IMR-90 (cell line): Measurements from ENCODE around the gene VEPH1. TPM values are rescaled to one million over a fixed set of nuclear protein-coding genes. Genes with fewer than 3 reads are reported as not detected.

Source experiments
- ATAC-seq: fragments of 200-7000 bp; cut with Tn5 transposase; 2 replicates; pipeline ENCODE4 v1.9.1; 2020; ENCODE audit warnings: low read depth, mild to moderate bottlenecking, moderate library complexity
- BruUV-seq: library from RNA; stranded (reverse); fragments of 400-500 nt; replicated peaks from 2 replicates; lab custom pipeline; 2021; lab: Mats Ljungman, UMichigan
- CTCF ChIA-PET: fragments of 300-600 bp; formaldehyde crosslinking; extraction: SDS; loops from one replicate; lab custom pipeline; 2021; ENCODE audit warnings: antibody characterized with exemption; lab: Yijun Ruan, JAX
- POLR2A ChIA-PET: fragments of 300-600 bp; sonication (Branson Sonifier 250); formaldehyde crosslinking; loops from one replicate; lab custom pipeline; 2022; ENCODE audit warnings: antibody characterized with exemption; ENCODE audit not compliant: unreplicated experiment; lab: Charles Lee
- DNase-seq: peaks from one replicate; pipeline ENCODE4 v3.0.0; 2013
- H2AFZ ChIP-seq: replicated peaks from 2 replicates; pipeline ENCODE3; 2013; ENCODE audit warnings: low read length, mild to moderate bottlenecking; ENCODE audit not compliant: poor library complexity
- H2AK5ac ChIP-seq: 2 replicates; pipeline ENCODE4 v1.6.1; 2013; ENCODE audit warnings: low read depth, low read length, inconsistent platforms
- H2AK9ac ChIP-seq: replicated peaks from 2 replicates; pipeline ENCODE3; 2013; ENCODE audit warnings: mild to moderate bottlenecking, low read depth, low read length, moderate library complexity; ENCODE audit not compliant: poor library complexity
- H2BK120ac ChIP-seq: 2 replicates; pipeline ENCODE4 v1.6.1; 2013; ENCODE audit warnings: low read depth, low read length, inconsistent platforms
- H2BK15ac ChIP-seq: 3 replicates; pipeline ENCODE4 v1.6.1; 2013; ENCODE audit warnings: low read depth, low read length, inconsistent platforms
- H2BK20ac ChIP-seq: 2 replicates; pipeline ENCODE4 v1.6.1; 2013; ENCODE audit warnings: low read depth, mild to moderate bottlenecking, inconsistent platforms, low read length, moderate library complexity
- H2BK5ac ChIP-seq: 2 replicates; pipeline ENCODE4 v1.6.1; 2013; ENCODE audit warnings: mild to moderate bottlenecking, low read depth, low read length, inconsistent platforms; ENCODE audit not compliant: poor library complexity, severe bottlenecking
- H3K14ac ChIP-seq: replicated peaks from 2 replicates; pipeline ENCODE4 v1.6.1; 2013; ENCODE audit warnings: low read depth, low read length, inconsistent platforms
- H3K18ac ChIP-seq: 2 replicates; pipeline ENCODE4 v1.6.1; 2013; ENCODE audit warnings: low read depth, low read length, control low read depth
- H3K23ac ChIP-seq: 2 replicates; pipeline ENCODE4 v1.6.1; 2013; ENCODE audit warnings: low read depth, low read length, inconsistent platforms
- H3K27ac ChIP-seq: 2 replicates; pipeline ENCODE4 v1.5.1; 2013; ENCODE audit warnings: mild to moderate bottlenecking, control low read depth, low read length; ENCODE audit not compliant: insufficient read depth
- H3K27me3 ChIP-seq: 2 replicates; pipeline ENCODE4 v1.6.1; 2013; ENCODE audit warnings: low read length; ENCODE audit not compliant: control insufficient read depth, insufficient read depth
- H3K36me3 ChIP-seq: 2 replicates; pipeline ENCODE4 v1.6.1; 2013; ENCODE audit warnings: low read length, mixed read lengths; ENCODE audit not compliant: control insufficient read depth, insufficient read depth
- H3K4ac ChIP-seq: 2 replicates; pipeline ENCODE4 v1.6.1; 2013; ENCODE audit warnings: low read depth, low read length, inconsistent platforms
- H3K4me1 ChIP-seq: 2 replicates; pipeline ENCODE4 v1.6.1; 2013; ENCODE audit warnings: low read length, mixed read lengths; ENCODE audit not compliant: control insufficient read depth, insufficient read depth
- H3K4me2 ChIP-seq: 2 replicates; pipeline ENCODE4 v1.6.1; 2013; ENCODE audit warnings: low read depth, mild to moderate bottlenecking, control low read depth, low read length, moderate library complexity
- H3K4me3 ChIP-seq: 2 replicates; pipeline ENCODE4 v1.5.1; 2013; ENCODE audit warnings: low read depth, mild to moderate bottlenecking, control low read depth, low read length, moderate library complexity; ENCODE audit not compliant: insufficient read depth
- H3K56ac ChIP-seq: 2 replicates; pipeline ENCODE4 v1.6.1; 2013; ENCODE audit warnings: low read length, inconsistent platforms; ENCODE audit not compliant: insufficient read depth; ENCODE audit errors: extremely low read depth
- H3K79me1 ChIP-seq, 2 experiments: 2 replicates each; pipeline ENCODE4 v1.6.1; 2013; ENCODE audit warnings: low read length in 2 of 2, inconsistent platforms in 1 of 2, low read depth in 1 of 2
- H3K9ac ChIP-seq: 2 replicates; pipeline ENCODE4 v1.6.1; 2013; ENCODE audit warnings: low read depth, low read length, control low read depth
- H3K9me1 ChIP-seq: 2 replicates; pipeline ENCODE4 v1.6.1; 2013; ENCODE audit warnings: low read length, inconsistent platforms; ENCODE audit not compliant: insufficient read depth
- H3K9me3 ChIP-seq: 2 replicates; pipeline ENCODE4 v1.6.1; 2013; ENCODE audit warnings: low read length; ENCODE audit not compliant: control insufficient read depth, insufficient read depth
- H4K20me1 ChIP-seq: 2 replicates; pipeline ENCODE4 v1.6.1; 2013; ENCODE audit warnings: low read length, inconsistent platforms; ENCODE audit not compliant: insufficient read depth
- H4K5ac ChIP-seq: 2 replicates; pipeline ENCODE4 v1.6.1; 2013; ENCODE audit warnings: mild to moderate bottlenecking, low read depth, low read length, control low read depth
- H4K8ac ChIP-seq, 2 experiments: 2 replicates each; pipeline ENCODE4 v1.6.1; 2013; ENCODE audit warnings: low read depth in 2 of 2, low read length in 2 of 2, control low read depth in 1 of 2, inconsistent platforms in 1 of 2
- H4K91ac ChIP-seq: 2 replicates; pipeline ENCODE4 v1.6.1; 2013; ENCODE audit warnings: low read depth, low read length, inconsistent platforms; ENCODE audit not compliant: insufficient read depth
- BHLHE40 ChIP-seq: fragments of 150-350 bp; IDR thresholded peaks from 2 replicates; pipeline ENCODE4 v1.6.1; 2016; ENCODE audit warnings: mild to moderate bottlenecking, low read depth, low read length
- CEBPB ChIP-seq: IDR thresholded peaks from 2 replicates; pipeline ENCODE4 v1.6.1; 2012; ENCODE audit warnings: low read depth, low read length, improper control_type of control experiment
- CHD1 ChIP-seq: IDR thresholded peaks from 2 replicates; pipeline ENCODE4 v1.6.1; 2012; ENCODE audit warnings: low read depth, low read length, improper control_type of control experiment
- ELK1 ChIP-seq: fragments of 150-350 bp; IDR thresholded peaks from 2 replicates; pipeline ENCODE4 v1.6.1; 2016; ENCODE audit warnings: low read depth, mild to moderate bottlenecking, low read length, moderate library complexity, borderline replicate concordance
- FOS ChIP-seq: fragments of 150-350 bp; IDR thresholded peaks from 2 replicates; pipeline ENCODE4 v1.6.1; 2016; ENCODE audit warnings: low read depth, low read length
- MAFK ChIP-seq: IDR thresholded peaks from 2 replicates; pipeline ENCODE4 v1.6.1; 2012; ENCODE audit warnings: low read depth, low read length, improper control_type of control experiment
- MAZ ChIP-seq: IDR thresholded peaks from 2 replicates; pipeline ENCODE4 v1.6.1; 2012; ENCODE audit warnings: low read depth, mild to moderate bottlenecking, low read length, improper control_type of control experiment, moderate library complexity, borderline replicate concordance
- MXI1 ChIP-seq: IDR thresholded peaks from 2 replicates; pipeline ENCODE4 v1.6.1; 2012; ENCODE audit warnings: low read depth, mild to moderate bottlenecking, low read length, moderate library complexity, borderline replicate concordance
- NFE2L2 ChIP-seq: fragments of 150-350 bp; IDR thresholded peaks from 2 replicates; pipeline ENCODE4 v1.6.1; 2016; ENCODE audit warnings: low read depth, mild to moderate bottlenecking, low read length
- POLR2A ChIP-seq: IDR thresholded peaks from 2 replicates; pipeline ENCODE4 v1.6.1; 2012; ENCODE audit warnings: mild to moderate bottlenecking, low read depth, low read length
- RAD21 ChIP-seq: IDR thresholded peaks from 2 replicates; pipeline ENCODE4 v1.6.1; 2012; ENCODE audit warnings: low read length, improper control_type of control experiment
- RCOR1 ChIP-seq: IDR thresholded peaks from 2 replicates; pipeline ENCODE4 v1.6.1; 2012; ENCODE audit warnings: mild to moderate bottlenecking, low read length, improper control_type of control experiment; ENCODE audit not compliant: insufficient replicate concordance
- RFX5 ChIP-seq: IDR thresholded peaks from 2 replicates; pipeline ENCODE4 v1.8.0; 2012; ENCODE audit warnings: low read depth, mild to moderate bottlenecking, low read length, moderate library complexity
- SMC3 ChIP-seq: fragments of 150-350 bp; IDR thresholded peaks from 2 replicates; pipeline ENCODE4 v1.6.1; 2016; ENCODE audit warnings: low read depth, mild to moderate bottlenecking, antibody characterized with exemption, low read length, moderate library complexity
- WGBS, 2 experiments: methylation state at CpG; one replicate each; pipeline versions ENCODE4 v1.1.5 to v1.1.7; 2013; ENCODE audit warnings: missing lambda C conversion rate in 2 of 2; ENCODE audit not compliant: insufficient read length in 1 of 2; ENCODE audit errors: extremely low coverage in 2 of 2; 5-methylcytosine and 5-hydroxymethylcytosine counted together
- dilution Hi-C: fragments of 300-500 bp; cut with HindIII; formaldehyde crosslinking; loops from one replicate; pipeline ENCODE4 v1.14.3; 2018; ENCODE audit warnings: low sequenced_read_pairs; ENCODE audit not compliant: unreplicated experiment
- in situ Hi-C: fragments of 300-500 bp; cut with MboI; formaldehyde crosslinking; loops from 3 replicates; pipeline ENCODE4 v1.14.3; 2019; ENCODE audit warnings: low sequenced_read_pairs, inconsistent platforms, mixed read lengths
- intact Hi-C: fragments of 100-400 bp; cut with micrococcal nuclease; formaldehyde crosslinking; loops from 2 replicates; pipeline ENCODE4 v1.10.0; 2022
- polyA plus RNA-seq, 3 experiments: library from polyadenylated mRNA; depleted of rRNA; stranded (reverse); fragments of >200 nt; gene quantifications; 2 replicates each; pipeline ENCODE4 v1.2.3, GENCODE V29; 2012; ENCODE audit warnings: low replicate concordance in 1 of 3
- total RNA-seq: library from RNA; depleted of rRNA; stranded (reverse); fragments of >200 nt; gene quantifications from 2 replicates; pipeline ENCODE4 v1.2.3, GENCODE V29; 2012
- TF ChIP-seq, protein P1 (sequence below): conservative IDR thresholded peaks from 2 replicates; pipeline ENCODE4 v1.5.1; 2012; ENCODE audit warnings: mild to moderate bottlenecking, low read depth, low read length, improper control_type of control experiment
- TF ChIP-seq, protein P2 (sequence below): fragments of 150-350 bp; IDR thresholded peaks from 2 replicates; pipeline ENCODE4 v1.6.1; 2017; ENCODE audit warnings: mild to moderate bottlenecking, antibody characterized with exemption, low read length, low read depth

VEPH1 gene
- total and polyA plus RNA-seq, 2 of the 4 experiments (the other 2 are of a cell fraction) = 30.5 to 130 TPM

DNA sequence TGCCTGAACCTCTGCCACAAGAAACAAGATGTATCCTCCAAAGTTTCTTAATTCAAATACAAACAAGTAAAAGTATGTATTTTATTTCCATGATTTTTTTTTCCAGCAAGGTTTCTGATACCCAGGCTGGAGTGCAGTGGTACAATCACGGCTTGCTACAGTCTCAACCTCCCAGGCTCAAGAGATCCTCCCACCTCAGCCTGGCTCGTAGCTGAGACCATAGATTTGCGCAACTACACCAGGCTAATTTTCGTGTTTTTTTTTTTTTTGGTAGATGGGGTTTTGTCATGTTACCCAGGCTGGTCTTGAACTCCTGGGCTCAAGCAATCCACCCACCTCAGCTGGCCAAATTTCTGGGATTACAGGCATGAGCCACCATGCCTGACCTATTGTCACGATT, 12.2 kb upstream of the VEPH1 start:
- peaks cover 5 to 14% of the 10 kb centered on the region in 2 experiments; a peak in 3 of 4 replicates for H3K79me1 ChIP-seq
- WGBS, 2 experiments = no CpG with 5 or more reads among the region's 5 CpGs
- H2AK5ac ChIP-seq = no peak overlapping the region
- dilution Hi-C loops = no loop called here
- no peak overlapping the region for H4K8ac ChIP-seq
- H3K4me1 ChIP-seq = no peaks in the 10 kb centered on the region
- no peak overlapping the region for H2AFZ ChIP-seq
- no peak for DNase-seq
- TF ChIP-seq RAD21 = no peak
- no peak for TF ChIP-seq FOS
- TF ChIP-seq ELK1 = no peak
- TF ChIP-seq SMC3 = no peak
- no peak for TF ChIP-seq MAFK
- TF ChIP-seq CHD1 = no peak
- TF ChIP-seq BHLHE40 = no peak
- no peak for TF ChIP-seq RCOR1
- no peak for TF ChIP-seq NFE2L2
- no peak for TF ChIP-seq MXI1
- TF ChIP-seq POLR2A = no peak
- no peak for TF ChIP-seq CEBPB
- TF ChIP-seq, protein P1, sequence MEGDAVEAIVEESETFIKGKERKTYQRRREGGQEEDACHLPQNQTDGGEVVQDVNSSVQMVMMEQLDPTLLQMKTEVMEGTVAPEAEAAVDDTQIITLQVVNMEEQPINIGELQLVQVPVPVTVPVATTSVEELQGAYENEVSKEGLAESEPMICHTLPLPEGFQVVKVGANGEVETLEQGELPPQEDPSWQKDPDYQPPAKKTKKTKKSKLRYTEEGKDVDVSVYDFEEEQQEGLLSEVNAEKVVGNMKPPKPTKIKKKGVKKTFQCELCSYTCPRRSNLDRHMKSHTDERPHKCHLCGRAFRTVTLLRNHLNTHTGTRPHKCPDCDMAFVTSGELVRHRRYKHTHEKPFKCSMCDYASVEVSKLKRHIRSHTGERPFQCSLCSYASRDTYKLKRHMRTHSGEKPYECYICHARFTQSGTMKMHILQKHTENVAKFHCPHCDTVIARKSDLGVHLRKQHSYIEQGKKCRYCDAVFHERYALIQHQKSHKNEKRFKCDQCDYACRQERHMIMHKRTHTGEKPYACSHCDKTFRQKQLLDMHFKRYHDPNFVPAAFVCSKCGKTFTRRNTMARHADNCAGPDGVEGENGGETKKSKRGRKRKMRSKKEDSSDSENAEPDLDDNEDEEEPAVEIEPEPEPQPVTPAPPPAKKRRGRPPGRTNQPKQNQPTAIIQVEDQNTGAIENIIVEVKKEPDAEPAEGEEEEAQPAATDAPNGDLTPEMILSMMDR = no peak
- TF ChIP-seq, protein P2, sequence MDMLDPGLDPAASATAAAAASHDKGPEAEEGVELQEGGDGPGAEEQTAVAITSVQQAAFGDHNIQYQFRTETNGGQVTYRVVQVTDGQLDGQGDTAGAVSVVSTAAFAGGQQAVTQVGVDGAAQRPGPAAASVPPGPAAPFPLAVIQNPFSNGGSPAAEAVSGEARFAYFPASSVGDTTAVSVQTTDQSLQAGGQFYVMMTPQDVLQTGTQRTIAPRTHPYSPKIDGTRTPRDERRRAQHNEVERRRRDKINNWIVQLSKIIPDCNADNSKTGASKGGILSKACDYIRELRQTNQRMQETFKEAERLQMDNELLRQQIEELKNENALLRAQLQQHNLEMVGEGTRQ = no peak
- TF ChIP-seq RFX5 = no peak
- TF ChIP-seq MAZ = no peak
- no peak overlapping the region for H3K23ac ChIP-seq
- H3K9me3 ChIP-seq = no peaks in the 10 kb centered on the region
- H2BK20ac ChIP-seq = no peak overlapping the region
- H3K27ac ChIP-seq = no peak overlapping the region
- H3K9me1 ChIP-seq = no peaks in the 10 kb centered on the region
- no peaks in the 10 kb centered on the region for H4K20me1 ChIP-seq
- POLR2A ChIA-PET = no interaction called here
- H3K36me3 ChIP-seq = no peaks in the 10 kb centered on the region
- H3K27me3 ChIP-seq = no peaks in the 10 kb centered on the region
- in situ Hi-C loops = no loop called here
- CTCF ChIA-PET = no interaction called here
- H3K4me2 ChIP-seq = no peak overlapping the region
- H3K9ac ChIP-seq = no peak overlapping the region
- no peak overlapping the region for H4K91ac ChIP-seq
- H3K56ac ChIP-seq = no peak overlapping the region
- BruUV-seq = no TSS peak
- no peak overlapping the region for H3K18ac ChIP-seq
- intact Hi-C loops = no loop called here
- no peak overlapping the region for H3K4me3 ChIP-seq
- H3K4ac ChIP-seq = no peak overlapping the region
- H2BK15ac ChIP-seq = no peak overlapping the region
- no peak overlapping the region for H2BK5ac ChIP-seq
- no peak overlapping the region for H4K5ac ChIP-seq
- no peak overlapping the region for H3K14ac ChIP-seq
- no peak overlapping the region for H2BK120ac ChIP-seq
- ATAC-seq = no peak
- H2AK9ac ChIP-seq = no peak overlapping the region
